HG03060 (cell line): ENCODE results near the gene SETX.
"Not testable (repeated sequence)": the region's sequence is repeated elsewhere in the genome, so short reads cannot be mapped to it uniquely, and the experiment has no call there.

ENCODE experiments used
- ATAC-seq: cut with Tn5 transposase; IDR thresholded peaks from one replicate; pipeline ENCODE4 v1.9.1; 2021; ENCODE audit warnings: low read depth, moderate number of reproducible peaks; ENCODE audit not compliant: unreplicated experiment

Gene SETX, protein sequence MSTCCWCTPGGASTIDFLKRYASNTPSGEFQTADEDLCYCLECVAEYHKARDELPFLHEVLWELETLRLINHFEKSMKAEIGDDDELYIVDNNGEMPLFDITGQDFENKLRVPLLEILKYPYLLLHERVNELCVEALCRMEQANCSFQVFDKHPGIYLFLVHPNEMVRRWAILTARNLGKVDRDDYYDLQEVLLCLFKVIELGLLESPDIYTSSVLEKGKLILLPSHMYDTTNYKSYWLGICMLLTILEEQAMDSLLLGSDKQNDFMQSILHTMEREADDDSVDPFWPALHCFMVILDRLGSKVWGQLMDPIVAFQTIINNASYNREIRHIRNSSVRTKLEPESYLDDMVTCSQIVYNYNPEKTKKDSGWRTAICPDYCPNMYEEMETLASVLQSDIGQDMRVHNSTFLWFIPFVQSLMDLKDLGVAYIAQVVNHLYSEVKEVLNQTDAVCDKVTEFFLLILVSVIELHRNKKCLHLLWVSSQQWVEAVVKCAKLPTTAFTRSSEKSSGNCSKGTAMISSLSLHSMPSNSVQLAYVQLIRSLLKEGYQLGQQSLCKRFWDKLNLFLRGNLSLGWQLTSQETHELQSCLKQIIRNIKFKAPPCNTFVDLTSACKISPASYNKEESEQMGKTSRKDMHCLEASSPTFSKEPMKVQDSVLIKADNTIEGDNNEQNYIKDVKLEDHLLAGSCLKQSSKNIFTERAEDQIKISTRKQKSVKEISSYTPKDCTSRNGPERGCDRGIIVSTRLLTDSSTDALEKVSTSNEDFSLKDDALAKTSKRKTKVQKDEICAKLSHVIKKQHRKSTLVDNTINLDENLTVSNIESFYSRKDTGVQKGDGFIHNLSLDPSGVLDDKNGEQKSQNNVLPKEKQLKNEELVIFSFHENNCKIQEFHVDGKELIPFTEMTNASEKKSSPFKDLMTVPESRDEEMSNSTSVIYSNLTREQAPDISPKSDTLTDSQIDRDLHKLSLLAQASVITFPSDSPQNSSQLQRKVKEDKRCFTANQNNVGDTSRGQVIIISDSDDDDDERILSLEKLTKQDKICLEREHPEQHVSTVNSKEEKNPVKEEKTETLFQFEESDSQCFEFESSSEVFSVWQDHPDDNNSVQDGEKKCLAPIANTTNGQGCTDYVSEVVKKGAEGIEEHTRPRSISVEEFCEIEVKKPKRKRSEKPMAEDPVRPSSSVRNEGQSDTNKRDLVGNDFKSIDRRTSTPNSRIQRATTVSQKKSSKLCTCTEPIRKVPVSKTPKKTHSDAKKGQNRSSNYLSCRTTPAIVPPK (N-terminal part only)

GRCh38 chr9:132354637-132355355 is at the start of gene SETX:
TSS of gene SETX (minus strand) at chr9:132354986. CDS start at chr9:132349428, 5,558 bp downstream.
- ATAC-seq = peak; percentile 65

- ATAC-seq = no peak
These were observed 49.6 kb upstream of the SETX start for GRCh38 chr9:132404228-132404881.

DNA sequence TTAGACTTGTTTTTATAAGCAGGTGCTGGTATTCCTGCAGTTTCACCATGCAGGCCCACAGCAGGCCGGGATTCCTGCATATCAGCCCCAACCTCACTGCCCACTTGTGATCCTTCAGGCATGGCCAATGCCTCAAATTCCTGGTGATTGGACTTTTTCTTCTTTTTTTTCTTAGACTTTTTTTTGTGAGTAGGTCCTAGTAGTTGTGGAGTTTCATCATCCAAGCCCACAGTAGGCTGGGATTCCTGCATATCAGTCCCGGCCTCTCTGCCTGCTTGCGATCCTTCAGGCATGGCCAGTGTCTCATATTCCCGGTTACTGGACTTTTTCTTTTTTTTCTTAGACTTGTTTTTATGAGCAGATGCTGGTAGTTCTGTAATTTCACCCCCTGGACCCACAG is 47.0 kb upstream of the SETX start:
- no peak for ATAC-seq

GRCh38 chr9:132395560-132395959 is 40.8 kb upstream of the SETX start:
- ATAC-seq = no peak

- ATAC-seq = no peak
These were observed 36.7 kb upstream of the SETX start for GRCh38 chr9:132391449-132391848.

DNA sequence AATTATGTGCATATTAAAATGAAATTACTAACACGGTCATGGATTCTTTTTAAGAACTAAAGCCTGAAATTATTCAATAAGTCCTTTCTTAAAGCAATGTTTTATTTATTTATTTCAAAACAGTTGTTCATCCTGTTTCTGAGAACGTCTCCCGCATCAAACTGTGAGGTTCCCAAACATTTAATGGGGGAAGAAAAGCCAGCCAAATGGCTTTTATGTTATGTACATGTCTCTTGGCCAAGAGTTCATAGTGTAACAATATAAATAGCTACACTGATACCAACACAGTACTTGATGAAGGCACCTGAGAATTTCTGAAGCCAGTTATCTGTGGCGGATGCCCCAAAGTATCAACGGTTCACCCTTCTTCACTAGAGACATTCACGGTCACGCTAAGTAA is 36.2 kb upstream of the SETX start:
- no peak for ATAC-seq

DNA sequence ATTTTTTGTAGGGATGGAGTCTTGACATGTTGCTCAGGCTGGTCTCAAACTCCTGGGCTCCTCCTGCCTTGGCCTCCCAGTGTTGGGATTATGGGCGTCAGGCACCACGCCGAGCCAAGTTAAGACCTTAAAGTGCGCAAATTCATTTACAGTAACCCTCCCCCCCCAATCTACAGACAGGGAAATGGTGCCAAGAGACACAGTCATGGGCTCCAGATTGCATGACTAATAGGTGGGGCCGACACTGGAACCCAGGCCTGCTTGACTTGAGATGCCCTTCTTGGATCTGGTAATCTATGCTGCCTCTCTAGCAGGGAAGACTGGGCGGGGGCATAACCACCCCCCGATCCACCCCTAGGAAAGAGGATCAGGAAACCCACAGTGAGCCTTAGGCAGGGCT is 32.3 kb upstream of the SETX start:
- ATAC-seq = no peak

DNA sequence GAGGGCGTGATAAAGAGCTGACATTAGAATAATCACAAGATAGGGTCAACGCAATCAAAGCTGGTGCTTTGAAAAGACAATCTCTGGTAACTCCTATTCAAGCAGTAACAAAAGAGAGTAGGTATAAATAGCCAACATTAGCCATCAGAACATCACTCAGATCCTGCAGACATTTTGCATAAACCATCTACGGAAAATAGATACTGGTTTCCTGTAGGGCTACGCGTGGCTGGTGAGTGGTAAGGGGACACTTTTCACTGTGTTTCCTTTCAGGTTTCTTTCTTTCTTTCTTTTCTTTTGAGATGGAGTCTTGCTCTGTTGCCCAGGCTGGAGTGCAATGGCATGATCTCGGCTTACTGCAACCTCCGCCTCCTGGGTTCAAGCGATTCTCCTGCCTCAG is 29.6 kb upstream of the SETX start:
- ATAC-seq = no peak

DNA sequence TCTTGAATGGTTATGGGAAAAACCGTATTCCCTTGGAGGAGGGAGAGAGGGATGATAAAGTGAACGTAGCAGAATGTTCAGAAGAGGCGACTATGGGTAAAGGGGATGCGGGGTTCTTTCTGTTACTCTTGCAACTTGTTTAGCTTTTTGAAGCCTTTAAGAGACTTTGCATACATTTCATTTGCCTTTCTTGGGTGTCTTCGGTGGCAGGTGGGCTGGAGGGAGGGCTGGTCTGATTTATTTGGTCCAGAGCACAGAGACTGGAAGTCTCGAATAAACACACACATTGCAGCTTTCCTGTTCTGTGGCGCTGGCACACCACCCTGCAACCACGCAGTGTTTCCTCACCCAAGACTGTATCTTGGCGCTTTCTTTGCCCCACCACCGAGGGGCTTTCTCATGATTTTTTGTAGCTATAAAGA is 28.7 kb upstream of the SETX start:
- no peak for ATAC-seq

DNA sequence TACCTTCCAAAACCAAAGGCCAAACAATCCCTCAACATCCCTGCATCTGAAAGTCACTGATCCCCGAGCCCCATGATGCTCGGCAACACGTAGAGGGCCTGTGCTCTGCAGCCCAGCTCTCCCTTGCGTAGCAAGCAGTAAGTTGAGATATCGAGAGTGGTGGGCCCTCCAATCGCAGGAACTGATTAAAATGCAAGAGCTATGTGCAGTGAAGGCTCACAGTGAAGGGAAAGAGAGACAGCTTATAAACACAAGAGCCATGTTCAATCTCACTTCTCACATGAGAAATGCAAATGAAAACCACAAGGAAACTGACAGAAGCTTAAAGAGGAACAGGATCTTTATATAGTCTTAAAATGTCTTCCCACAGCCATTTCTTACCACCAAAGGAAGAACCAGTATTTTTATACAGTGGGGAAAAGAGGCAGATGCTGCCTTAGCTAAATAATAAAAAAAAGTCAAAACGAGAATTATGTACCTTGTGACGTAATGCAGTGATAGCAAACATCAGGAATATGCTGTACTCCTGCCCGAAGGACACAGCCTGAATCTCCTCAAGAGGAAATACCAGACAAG is 27.3 kb upstream of the SETX start:
- peak; percentile 63 for ATAC-seq

DNA sequence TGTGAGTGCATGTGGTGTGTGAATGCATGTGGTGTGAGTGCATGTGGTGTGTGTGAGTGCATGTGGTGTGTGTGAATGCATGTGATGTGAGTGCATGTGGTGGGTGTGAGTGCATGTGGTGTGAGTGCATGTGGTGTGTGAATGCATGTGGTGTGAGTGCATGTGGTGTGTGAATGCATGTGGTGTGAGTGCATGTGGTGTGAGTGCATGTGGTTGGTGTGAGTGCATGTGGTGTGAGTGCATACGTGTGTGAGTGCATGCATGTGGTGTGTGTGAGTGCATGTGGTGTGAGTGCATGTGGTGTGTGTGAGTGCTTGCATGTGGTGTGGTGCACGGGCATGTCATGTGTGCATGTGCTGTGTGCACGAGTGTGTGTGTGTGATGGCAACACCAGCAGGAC is 23.6 kb upstream of the SETX start:
- ATAC-seq = not testable (repeated sequence)

DNA sequence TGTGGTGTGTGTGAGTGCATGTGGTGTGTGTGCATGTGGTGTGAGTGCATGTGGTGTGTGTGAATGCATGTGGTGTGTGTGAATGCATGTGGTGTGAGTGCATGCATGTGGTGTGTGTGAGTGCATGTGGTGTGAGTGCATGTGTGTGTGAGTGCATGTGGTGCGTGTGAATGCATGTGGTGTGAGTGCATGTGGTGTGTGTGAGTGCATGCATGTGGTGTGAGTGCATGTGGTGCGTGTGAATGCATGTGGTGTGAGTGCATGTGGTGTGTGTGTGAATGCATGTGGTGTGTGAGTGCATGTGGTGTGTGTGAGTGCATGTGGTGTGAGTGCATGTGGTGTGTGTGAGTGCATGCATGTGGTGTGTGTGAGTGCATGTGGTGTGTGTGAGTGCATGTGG is 23.0 kb upstream of the SETX start:
- ATAC-seq = not testable (repeated sequence)

GRCh38 chr9:132372177-132373095 is 17.6 kb upstream of the SETX start:
- ATAC-seq = no peak

- ATAC-seq = no peak
These were observed 15.8 kb upstream of the SETX start for GRCh38 chr9:132370592-132370991.

- ATAC-seq = no peak
These were observed 14.6 kb upstream of the SETX start for GRCh38 chr9:132369421-132369820.

DNA sequence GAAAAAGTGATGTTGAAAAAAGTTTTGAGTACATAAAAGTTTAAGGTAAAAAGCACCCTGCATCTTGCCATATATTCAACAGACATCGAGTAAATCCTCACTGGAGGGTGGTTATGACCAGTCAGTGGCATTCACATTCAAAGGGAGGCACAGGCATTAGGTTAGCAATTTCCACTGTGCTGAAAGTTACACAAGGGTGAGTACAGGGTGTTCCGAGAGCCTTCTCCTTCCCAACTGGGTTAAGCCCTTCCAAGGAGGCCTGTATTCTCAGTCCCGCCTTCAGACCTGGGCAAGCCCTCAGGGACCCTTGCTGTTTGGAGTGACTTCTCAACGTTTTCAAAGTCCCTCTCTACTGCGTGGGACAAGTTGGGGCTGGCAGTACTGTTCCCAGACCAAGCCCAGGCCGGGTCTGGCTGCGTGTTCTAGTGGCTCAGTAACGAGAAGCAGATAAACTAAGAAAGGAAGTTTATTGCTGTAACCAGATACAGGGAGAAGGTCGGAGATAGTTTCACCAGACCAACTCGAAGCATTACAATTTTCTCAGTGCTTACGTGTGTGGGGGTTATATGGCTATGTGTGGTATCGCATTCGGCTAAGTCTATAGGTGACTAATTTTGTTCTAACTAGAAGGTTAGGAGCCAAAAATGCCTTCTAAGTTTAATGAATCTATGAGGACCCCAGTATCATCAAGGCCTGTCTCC is 13.0 kb upstream of the SETX start:
- ATAC-seq = no peak

GRCh38 chr9:132366481-132366880 is 11.7 kb upstream of the SETX start:
- ATAC-seq = no peak

DNA sequence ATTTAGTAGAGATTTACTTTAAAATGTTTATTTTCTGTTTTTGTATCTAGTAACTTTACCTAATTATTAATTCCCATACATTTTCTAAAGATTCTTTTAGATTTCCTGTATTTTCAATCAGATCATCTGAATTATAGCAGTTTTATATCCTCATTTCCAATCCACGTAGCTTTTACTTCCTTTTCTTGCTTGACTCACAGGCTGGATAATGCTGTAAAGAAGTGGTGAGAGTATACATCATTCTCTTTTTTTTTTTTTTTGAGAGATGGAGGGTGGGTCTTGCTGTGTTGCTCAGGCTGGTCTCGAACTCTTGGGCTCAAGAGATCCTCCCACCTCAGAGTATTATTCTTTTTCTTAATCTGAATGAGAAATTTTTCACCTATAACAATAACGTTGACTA is 11.2 kb upstream of the SETX start:
- ATAC-seq = no peak
